ENCODE measurements around the gene NRCAM. TPM values are rescaled to one million over a fixed set of nuclear protein-coding genes. Genes with fewer than 3 reads are reported as not detected.

The NRCAM gene
- total and polyA plus RNA-seq, 8 donors = 10.6 to 36.7 (median 16.2) TPM

GRCh38 chr7:108290459-108291151 is 165.6 kb downstream of the NRCAM start:
- Histone ChIP-seq H3K4me3 (no peak overlapping the region), H3K36me3 (no peaks in the 10 kb centered on the region), H3K27ac (peak overlapping the region in 1 of 2 donors; percentile 10), H3K27me3 (no peaks in the 10 kb centered on the region), H3K9me3 (no peaks in the 10 kb centered on the region), H3K4me1 (no peaks in the 10 kb centered on the region)
- ATAC-seq = no peak
- no peak for TF ChIP-seq CTCF (IDR thresholded peaks at IDR 0.05)
- DNase-seq = peak in 2 of 4 donors; percentile 56 to 57
- intact Hi-C loops (cut with DNase I) = no loop called here

GRCh38 chr7:108289852-108290251 is 166.4 kb downstream of the NRCAM start:
- H3K27me3 ChIP-seq = no peaks in the 10 kb centered on the region
- H3K4me1 ChIP-seq = no peaks in the 10 kb centered on the region
- intact Hi-C loops (cut with DNase I) = no loop called here
- H3K27ac ChIP-seq = no peak overlapping the region
- no peak for TF ChIP-seq CTCF (IDR thresholded peaks at IDR 0.05)
- no peak for DNase-seq
- H3K36me3 ChIP-seq = no peaks in the 10 kb centered on the region
- H3K4me3 ChIP-seq = no peak overlapping the region
- no peaks in the 10 kb centered on the region for H3K9me3 ChIP-seq
- ATAC-seq = no peak

GRCh38 chr7:108287857-108288256 is 168.4 kb downstream of the NRCAM start:
- ATAC-seq = no peak
- no peaks in the 10 kb centered on the region for H3K27me3 ChIP-seq
- H3K27ac ChIP-seq = no peak overlapping the region
- TF ChIP-seq CTCF (IDR thresholded peaks at IDR 0.05) = no peak
- no peak overlapping the region for H3K4me3 ChIP-seq
- DNase-seq = no peak
- H3K4me1 ChIP-seq = no peaks in the 10 kb centered on the region
- intact Hi-C loops (cut with DNase I) = no loop called here
- H3K36me3 ChIP-seq = no peaks in the 10 kb centered on the region
- no peaks in the 10 kb centered on the region for H3K9me3 ChIP-seq

GRCh38 chr7:108286290-108286904 is 169.8 kb downstream of the NRCAM start:
- Histone ChIP-seq H3K27me3 (no peaks in the 10 kb centered on the region), H3K4me1 (no peaks in the 10 kb centered on the region), H3K4me3 (no peak overlapping the region), H3K36me3 (no peaks in the 10 kb centered on the region), H3K9me3 (no peaks in the 10 kb centered on the region), H3K27ac (no peak overlapping the region)
- no peak for ATAC-seq
- no peak for TF ChIP-seq CTCF (IDR thresholded peaks at IDR 0.05)
- no peak for DNase-seq
- intact Hi-C loops (cut with DNase I) = no loop called here

- H3K27ac ChIP-seq = no peak overlapping the region
- no peak overlapping the region for H3K4me3 ChIP-seq
- ATAC-seq (no peak), DNase-seq (no peak)
- no peak for TF ChIP-seq CTCF (IDR thresholded peaks at IDR 0.05)
- H3K36me3 ChIP-seq = no peaks in the 10 kb centered on the region
- H3K27me3 ChIP-seq = no peaks in the 10 kb centered on the region
- no peaks in the 10 kb centered on the region for H3K4me1 ChIP-seq
- H3K9me3 ChIP-seq = no peaks in the 10 kb centered on the region
- intact Hi-C loops (cut with DNase I) = no loop called here
These were observed 170.5 kb downstream of the NRCAM start for GRCh38 chr7:108285778-108286177.
